CD4-positive, alpha-beta T cell treated with Interleukin-4 for 4 hours (primary cell): Measurements from ENCODE around the gene DCHS1.

ENCODE experiments used
- DNase-seq: peaks from one replicate; pipeline ENCODE4 v3.0.0-alpha.2; 2020

Gene DCHS1

DNA sequence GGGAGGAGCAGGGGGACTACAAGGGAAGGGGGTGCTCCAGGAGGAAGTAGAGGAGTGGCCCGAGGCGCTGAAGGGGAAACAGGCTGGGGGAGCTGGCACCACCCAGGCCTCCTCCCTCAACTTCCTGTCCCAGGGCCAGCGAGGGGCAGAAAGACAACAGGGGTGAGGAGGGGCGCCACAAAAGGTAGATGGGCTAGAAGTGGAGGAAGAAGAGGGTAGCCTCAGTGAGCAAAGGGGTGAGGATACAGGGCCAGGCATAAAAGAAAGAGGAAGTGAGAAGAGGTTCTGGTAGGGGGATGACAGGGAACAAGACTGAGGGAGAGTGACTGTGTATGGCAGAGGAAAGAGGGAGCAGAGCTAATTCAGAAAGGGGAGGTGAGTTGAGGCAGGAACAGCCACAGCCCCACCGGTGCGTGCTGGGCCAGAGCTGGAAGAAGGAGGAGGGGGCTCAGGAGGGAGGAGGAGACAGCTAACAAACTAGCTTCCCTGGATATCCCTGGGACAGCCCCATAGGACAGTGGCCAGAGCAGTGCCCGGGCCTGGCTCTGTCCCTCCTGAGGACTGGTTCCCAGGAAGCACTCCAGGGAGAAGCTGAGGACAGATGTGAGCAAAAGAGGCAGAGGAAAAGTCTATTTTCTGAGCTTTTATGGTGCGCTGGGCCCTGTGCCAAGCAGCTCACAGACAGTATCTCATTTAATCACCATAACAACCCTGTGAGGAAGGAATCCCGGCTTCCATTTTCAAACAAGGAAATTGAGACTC lies 8.5 kb downstream of the DCHS1 start:
- DNase-seq: peak; percentile 18

DNA sequence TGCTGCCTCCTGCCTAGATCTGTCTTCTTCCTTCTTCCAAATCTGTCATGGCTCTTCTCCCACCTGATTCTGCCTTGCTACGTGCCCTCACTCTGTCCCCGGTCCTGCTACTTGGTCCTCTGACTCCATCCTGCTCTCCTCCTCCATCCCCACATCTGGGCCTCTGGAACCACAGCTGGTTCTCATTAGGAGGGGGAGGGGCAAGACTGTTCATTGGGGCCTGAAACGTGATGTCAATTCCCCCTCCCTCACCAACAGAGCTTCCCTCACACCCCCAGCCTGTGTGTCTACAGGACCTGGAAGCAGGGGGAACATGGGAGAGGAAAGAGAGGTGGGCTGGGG lies 9.1 kb downstream of the DCHS1 start:
- no peak for DNase-seq

DNA sequence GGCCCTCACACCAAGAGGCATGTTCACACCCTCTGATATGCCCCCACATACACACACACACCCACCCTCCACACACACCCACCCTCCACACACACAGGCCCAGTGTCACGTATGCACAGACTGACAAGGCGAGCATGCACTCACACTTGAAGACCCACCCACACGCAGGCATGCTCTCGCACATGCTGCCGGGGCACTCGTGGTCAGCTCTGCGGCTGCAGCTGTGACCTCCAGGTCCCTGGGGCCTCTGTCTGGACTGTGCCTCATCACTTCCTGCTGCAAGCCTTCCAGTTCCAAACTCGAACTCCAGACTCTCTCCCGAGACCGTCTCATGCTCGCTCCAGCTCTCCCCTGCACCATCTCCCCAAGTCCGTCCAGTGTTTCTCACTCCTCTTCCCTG lies 9.5 kb downstream of the DCHS1 start:
- DNase-seq: no peak

DNA sequence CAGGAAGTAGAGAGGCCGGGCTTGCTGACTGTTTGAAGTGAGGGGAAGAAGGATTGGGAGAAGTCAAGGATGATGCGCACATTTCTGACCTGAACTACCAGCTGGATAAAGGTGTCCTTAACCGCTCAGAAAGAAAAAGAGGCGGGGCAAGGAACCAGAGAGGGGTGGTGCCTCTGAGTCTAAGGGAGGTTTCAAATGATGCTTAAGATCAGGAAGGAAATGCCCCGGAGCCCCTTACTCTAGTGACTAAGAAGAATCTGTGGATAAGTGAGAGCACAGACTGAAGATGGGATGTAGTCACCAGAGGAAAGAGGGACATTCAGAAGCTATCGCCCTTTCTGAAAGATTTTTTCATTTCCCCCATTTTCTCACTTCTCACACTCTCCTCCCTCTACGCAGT lies 12.7 kb downstream of the DCHS1 start:
- no peak for DNase-seq

DNA sequence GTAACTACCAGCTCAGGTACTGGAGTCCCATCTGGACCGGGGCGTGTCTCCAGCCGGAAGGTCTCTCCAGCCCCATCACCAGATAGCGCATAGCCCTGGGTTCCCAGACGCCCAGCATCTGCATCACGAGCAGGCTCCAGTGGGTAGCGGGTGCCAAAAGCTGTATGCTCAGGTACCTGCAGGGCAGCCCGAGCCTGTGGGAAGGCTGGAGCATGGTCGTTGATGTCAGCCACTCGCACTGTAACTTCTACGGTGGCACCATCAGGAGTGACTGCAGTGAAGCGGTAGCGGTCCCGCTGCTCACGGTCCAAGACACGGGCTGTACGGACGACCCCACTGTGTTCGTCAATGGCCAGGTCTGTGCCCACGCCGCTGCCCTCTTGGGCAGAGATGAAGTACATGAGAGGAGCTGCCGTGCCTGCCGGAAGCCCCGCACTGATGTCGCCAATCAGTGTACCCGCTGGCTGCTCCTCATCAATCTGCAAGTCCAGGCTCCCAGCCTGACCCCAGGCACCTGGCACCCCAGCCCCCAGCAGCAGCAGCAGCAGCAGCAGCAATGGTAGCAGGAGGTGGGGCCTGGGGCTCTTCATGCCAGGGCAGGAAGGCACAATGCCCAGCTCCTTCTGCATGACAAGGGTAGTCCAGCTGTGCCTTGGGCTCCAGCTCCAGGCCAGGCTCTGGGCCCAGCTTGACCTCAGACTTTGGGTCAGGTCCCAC lies 14.5 kb downstream of the DCHS1 start:
- no peak for DNase-seq

DNA sequence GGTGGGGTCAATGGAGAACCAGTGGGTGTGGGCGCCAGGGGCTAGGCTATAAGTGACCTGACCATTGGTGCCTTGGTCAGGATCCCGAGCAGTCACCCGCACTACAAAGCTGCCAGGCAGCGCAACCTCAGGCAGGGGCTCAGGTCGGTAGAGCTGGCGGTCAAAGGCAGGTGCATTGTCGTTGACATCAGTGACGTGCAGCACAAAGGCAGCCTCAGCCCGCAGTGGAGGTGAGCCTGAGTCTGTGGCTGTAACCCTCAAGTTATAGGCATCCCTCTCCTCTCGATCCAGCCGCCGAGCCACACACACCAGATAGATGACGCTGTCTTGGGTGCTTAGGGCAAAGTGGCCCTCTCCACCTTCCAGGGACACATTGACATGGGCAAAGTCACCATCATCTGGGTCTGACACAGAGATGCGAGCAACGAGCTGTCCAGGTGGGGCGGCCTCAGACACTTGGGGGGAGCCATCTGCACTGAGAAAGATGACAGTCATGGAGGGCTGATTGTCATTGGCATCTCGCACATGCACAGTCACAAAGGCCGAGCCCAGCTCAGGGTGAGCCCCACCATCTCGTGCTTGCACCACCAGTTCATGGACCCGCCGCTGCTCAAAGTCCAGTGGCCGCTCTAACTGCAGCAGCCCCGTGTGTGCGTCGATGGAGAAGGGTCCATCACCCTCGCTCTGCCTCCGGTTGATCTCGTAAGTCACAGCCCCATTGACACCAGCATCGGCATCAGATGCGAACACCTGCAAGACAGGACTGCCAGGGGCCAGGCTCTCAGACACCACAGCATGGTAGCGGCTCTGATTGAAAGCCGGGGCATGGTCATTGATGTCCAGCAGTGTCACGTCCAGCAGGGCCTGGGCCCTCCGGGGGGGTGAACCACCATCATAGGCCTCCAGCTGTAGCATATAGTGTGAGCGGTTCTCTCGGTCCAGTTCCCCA lies 15.3 kb downstream of the DCHS1 start:
- no peak for DNase-seq

DNA sequence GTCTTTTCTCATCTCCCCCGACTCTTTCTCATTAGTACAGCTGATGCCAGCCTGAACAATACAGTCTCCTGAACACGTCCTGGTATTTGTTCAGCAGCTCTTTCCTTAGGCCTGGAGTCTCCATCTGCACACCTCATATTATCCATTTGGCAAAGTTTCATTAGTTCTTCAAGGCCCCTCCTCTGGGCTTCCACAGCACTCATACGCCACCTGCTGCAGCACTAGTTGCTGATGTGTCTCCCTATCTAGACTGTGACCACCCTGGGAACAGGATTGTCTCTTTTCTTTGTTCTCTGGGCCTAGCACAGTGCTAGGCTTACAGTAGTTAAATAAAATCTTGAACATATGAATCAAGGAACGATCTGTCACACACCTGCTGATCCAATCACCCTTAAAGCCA lies 17.2 kb downstream of the DCHS1 start:
- DNase-seq: no peak

DNA sequence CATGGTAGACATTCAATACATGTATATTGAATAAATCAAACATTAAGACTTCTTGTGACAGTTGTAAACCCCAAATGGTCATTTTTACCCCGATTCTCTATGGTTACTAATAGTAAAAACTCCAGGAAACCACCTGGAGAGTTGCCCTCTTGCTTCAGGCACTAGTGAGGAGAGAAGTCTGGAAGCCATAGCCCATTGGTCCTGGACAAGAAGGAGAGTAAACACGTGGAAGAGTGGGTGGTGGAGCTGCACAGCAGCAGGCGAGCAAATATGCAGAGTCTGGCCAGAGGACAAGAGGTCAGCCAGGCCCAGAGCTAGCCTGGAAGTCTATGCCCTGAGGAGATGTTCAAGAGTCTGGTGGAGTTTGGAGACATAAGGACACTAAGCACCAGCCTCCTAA lies 17.7 kb downstream of the DCHS1 start:
- no peak for DNase-seq

DNA sequence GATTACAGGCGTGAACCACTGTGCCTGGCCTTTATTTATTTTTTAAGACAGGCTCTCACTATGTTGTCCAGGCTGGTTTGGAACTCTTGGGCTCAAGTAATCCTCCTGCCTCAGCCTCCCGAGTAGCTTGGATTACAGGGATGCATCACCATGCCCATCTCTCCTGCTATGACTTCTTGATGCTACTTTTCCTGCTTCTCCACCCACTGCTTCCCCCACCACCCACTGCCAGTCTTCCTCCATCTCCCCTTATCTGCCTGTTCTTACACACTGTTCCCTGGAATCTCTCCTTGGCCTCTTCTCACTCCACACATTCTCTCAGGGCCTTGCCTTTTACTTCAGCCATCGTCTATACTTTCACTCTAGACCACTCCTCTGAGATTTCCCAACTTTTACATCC lies 19.1 kb downstream of the DCHS1 start:
- no peak for DNase-seq

DNA sequence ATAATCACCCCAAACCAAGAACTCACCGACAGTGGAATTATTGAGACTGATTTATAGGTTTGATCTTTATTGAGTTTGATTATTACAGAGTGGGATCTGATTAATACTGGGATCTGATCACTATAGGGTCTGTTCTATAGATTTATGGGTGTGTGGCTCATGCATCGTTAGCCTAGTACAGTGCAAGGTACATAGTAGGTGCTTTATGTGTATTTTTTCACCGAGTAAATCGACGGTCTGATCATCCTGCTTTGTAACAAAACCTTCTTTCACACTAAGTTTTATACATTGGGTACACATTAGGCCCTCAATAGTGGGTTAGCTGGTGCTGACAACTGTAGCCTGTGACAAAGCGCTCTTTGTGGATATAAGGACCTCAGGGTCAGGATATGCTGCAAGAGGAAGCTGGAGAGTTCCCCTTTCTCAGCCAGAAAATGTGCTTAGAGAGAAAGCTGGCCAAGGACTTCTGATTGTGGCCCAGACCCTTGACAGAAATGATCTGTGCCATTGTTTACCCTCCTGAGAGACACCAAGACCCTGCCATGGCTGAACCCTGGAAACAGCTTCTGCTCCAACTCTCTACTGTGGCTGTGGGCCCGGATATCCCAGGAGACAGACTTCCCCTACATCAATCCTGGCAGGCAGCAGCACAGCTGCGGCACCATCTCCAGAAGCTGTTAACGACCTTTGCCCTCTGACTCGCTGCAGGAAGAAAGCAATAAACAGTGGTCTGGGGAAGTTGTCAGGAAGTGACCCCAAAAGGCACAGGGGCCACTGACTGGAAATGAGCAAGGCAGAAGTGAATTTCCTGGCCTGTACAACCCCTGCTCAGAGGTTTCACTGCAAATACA lies 20.3 kb downstream of the DCHS1 start:
- no peak for DNase-seq

DNA sequence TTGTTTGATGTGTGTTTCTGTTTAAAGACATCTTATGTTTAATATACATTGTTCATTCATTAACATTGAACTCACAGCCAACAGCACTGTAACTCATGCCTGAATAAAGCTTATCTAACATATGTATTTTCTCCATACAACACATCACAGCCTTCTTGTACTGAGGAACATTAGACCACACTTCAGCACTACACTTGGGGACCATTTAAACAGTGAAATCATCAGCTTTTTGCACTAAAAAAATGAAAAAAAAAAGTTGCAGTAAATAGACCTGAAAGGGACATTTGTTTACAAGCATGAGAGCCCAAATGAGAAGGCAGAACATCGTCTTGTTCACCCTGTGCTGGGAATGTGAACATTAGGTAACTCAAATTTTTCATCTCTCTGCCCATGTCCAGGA lies 21.1 kb downstream of the DCHS1 start:
- DNase-seq: no peak

DNA sequence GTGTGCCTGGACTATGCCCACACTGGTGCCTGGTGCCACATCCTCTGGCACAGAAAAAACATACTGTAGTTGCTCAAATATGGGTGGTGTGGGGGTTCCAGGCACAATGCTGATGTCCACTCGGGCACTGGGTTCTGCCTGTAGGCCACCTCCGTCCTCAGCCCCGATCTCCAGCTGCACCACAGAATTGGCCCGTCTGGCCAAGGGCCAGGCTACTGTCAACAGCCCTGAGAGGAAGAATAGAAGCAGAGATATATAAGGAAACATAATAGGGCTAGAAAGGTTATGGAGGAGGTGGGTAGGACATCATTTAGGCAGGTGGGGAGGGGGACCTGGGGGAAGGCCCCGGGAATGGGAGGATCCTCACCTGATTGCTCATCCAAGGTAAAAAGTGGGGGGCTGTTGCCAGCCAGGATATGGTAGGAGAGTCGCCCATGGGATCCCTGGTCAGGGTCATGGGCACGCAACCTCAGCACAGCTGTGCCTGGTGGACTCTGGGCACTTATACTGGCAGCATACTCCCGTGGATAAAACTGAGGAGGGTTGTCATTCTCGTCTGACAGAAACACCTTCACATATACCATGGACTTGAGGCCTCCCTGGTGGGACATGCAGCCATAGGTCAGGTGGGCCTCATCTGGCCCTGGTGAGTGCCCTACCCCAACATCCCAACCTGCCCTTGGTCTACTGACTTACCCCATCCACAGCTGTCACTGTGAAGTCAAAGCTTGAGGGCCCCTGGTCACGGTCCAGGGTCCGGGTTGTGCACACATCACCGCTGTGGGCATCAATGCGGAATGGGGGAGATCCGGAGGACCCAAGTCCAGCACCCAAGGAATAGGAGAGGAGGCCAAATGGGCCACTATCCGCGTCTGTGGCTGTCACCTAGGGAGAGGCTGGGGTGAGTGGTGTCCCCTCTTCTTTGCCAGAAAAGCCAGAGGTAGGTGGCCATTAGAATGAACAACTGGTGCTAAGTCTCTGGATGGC lies 21.9 kb downstream of the DCHS1 start:
- DNase-seq: no peak

DNA sequence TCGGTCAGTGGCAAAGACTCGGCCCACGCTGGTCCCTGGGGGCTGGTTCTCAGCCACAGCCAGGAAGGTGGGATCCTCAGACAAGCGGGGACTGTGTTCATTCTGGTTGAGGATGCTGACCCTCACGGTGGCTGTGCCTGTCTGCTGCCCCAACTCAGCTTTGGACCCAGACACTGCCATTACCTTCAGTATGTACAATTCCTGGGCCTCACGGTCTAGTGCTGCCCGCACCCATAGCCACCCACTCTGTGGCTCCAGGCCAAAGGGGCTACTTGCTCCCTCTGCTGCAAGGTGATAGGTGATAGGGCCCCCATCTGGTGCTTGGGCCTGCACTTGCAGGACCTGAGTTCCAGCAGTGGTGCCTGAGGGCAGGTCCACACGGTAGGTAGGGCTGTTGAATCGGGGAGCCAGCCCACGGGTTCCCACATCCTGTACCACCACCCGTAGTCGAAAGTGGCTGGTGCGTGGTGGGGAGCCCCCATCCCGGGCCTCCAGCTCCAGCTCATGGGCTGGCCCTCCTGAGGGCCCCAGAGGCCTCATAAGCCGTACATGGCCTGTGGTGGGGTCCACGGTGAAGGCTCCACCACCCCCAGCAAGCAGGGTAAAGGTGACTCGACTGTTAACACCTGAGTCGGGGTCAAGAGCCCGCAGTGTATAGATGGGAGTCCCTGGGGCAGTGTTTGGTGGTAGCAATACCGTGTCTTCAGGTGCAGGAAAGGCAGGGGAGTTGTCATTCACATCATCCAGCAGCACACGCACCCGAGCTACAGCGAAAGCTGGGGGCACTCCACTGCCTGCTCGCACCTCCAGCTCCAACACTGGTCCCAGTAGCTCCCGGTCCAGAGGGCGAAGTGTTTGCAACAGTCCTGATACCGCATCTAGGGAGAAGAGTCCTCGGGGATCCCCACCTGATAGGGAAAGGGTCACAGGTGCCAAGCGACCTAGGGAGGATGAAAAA lies 23.2 kb downstream of the DCHS1 start:
- DNase-seq: no peak

DNA sequence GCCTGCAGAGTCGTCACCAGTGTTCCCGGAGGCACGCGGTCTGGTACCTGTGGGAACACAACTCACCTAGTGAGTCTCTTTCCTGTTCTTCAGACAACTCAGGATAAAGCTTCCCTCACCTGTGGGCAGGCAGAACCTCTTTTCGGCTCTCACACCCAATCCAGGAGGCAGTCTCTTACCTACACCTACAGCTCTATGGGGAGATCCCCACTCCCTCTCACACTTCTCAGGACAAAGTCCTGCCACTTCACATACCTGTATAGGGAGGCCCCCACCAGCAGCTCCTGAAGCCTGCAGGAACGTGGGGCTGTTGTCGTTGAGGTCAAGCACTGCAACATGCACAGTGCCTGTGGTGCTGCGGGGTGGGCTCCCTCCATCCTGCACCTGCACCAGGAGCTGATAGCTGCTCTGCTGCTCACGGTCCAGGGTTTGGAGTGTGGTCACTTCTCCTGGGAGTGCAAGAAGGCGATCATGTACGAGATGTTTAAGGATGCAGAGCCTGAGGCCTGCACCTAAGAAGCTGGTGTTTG lies 24.2 kb downstream of the DCHS1 start:
- DNase-seq: no peak

DNA sequence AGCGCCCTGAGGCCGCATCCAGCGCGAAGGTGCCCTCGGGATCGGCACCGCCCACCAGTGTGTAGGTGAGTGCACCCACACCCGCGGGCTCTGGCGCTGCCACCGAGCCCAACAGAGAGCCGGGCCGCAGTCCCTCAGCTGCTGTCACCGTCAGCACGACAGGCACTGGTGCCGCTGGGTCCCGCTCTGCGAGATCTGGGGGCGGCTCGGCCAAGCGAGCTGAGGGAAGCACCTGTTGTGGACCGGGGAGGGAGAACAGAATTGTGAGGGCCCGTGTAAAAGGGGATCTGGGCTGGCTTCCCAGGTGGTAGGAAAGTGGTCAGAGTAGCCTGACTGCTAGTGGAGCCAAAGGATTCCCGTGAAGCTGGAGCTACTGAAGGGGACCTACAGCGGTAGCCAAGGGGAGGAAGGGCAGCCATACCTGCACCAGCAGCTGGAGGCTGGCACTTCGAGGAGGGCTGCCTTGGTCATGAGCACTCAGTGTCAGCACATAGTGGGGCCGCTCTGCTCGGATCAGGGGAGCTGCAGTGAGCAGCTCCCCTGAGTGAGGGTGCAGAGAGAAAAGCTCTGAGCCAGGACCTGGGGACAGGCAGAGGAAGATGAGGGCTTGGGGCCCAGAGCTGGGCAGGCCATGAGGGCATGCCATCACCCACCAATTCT lies 24.8 kb downstream of the DCHS1 start:
- no peak for DNase-seq

DNA sequence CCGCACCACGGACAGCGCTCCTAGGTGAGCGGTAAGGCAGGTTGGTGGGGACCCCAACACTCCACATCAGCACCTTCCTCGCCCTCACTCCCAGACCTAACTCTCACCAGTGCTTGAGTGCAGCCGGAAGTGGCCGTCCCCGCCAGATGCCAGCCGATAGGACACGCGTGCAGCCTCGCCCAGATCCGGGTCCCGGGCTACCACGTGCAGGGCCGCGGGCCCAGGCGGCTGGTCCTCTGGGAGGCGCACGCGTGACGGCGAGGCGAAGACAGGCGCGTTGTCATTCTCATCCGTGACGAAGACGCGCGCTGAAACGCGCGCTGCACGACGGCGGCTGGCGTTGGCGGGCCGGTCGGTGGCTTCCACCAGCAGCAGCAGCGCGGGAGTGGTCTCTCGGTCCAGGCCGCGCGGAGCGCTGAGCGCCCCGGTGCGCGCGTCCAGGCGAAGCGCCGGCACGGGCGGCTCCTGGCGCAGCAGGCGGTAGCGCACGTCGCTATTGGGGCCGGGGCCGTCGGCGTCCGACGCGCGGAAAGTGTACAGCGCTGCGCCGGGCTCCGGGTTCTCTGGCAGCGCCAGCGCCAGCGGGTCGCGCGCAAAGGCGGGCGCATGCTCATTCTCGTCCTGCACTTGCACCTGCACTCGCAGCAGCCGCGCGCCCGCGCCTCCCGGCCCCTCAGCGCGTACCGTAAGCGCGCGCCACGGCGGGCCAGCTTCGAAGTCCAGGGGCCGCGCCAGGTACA lies 25.5 kb downstream of the DCHS1 start:
- no peak for DNase-seq

DNA sequence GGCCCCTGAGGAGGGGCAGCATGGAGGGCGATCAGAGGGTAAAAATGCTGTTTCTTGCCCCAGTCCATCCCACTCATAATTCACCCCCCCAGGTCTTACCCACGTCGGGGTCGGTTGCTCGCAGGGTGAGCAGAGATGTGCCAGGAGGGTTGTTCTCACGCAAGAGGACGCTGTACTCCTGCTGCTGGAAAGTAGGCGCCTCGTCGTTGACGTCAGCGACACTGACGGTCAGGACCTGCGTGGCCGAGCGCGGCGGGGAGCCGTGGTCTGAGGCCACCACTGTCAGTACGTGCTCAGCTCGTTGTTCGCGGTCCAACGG lies 26.1 kb downstream of the DCHS1 start:
- no peak for DNase-seq

DNA sequence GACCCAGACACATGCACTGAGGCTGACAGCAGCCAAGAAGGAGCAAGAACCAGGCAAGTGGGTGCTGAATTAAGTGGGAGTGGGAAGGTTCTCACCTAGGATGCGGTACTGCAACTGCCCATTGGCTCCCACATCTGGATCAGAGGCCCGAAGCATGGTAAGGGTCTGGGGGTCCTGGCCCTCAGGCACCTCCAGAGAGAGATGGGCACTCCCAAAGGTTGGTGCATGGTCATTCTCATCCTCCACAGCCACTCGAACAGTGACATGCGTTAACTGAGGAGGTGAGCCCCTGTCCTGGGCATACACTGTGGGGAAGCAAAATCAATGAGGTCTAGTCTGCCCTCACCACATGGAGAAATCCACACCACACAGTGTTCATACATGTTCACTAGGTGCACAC lies 27.1 kb downstream of the DCHS1 start:
- no peak for DNase-seq

DNA sequence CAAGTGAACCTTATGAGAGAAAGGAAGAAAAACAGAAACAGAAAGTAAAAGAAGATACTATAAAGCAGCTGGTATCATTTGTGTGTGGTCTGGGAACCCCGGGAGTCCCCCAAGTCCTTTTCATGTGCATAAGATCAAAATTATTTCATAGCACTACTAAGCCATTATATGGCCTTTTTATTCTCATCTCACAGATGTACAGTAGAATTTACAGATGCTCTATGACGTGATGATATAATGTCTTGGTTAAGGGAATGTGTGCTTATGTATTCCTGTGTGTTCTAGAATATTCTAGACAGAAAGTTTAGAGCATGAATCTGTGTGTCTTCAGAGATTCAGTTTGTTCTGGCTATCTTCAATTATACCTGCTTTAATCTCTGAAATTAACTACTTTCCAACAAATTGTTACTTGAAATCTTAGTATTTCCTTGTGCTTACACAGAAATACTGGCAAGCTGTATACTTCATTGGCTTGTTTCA lies 27.8 kb downstream of the DCHS1 start:
- DNase-seq: peak; percentile 37
